DMS114 treated with DMSO at 0.1 percent for 48 hours (cell line): ENCODE data around the gene RNASEH1.
"Not testable (repeated sequence)": the region's sequence is repeated elsewhere in the genome, so short reads cannot be mapped to it uniquely, and the experiment has no call there.

Experiments
- DNase-seq: peaks from one replicate; lab custom pipeline; 2025; ENCODE audit not compliant: unreplicated experiment; lab: John Stamatoyannopoulos, UW

The RNASEH1 gene

GRCh38 chr2:3522961-3523421 is 35.1 kb downstream of the RNASEH1 start:
- DNase-seq, result no peak

- DNase-seq, result no peak
Measured at GRCh38 chr2:3520591-3520990, 37.5 kb downstream of the RNASEH1 start.

- peak; percentile 36 for DNase-seq
Measured at GRCh38 chr2:3519255-3520205, 38.6 kb downstream of the RNASEH1 start, which contains the start of gene ADI1. TSS of gene ADI1 (minus strand) at chr2:3519531. CDS start at chr2:3519487, 44 bp downstream.

- peak; percentile 88 for DNase-seq
Measured at GRCh38 chr2:3518496-3519254, 39.5 kb downstream of the RNASEH1 start.

- DNase-seq, result no peak
Measured at GRCh38 chr2:3517948-3518495, 40.1 kb downstream of the RNASEH1 start.

- no peak for DNase-seq
Measured at GRCh38 chr2:3516831-3517230, 41.3 kb downstream of the RNASEH1 start.

GRCh38 chr2:3515438-3515837 is 42.7 kb downstream of the RNASEH1 start:
- DNase-seq, result not testable (repeated sequence)

GRCh38 chr2:3513026-3513810 is 44.9 kb downstream of the RNASEH1 start:
- DNase-seq, result no peak

- no peak for DNase-seq
Measured at GRCh38 chr2:3512086-3512485, 46.0 kb downstream of the RNASEH1 start.

- DNase-seq, result no peak
Measured at GRCh38 chr2:3505771-3506170, 52.4 kb downstream of the RNASEH1 start.

- no peak for DNase-seq
Measured at GRCh38 chr2:3504741-3505140, 53.4 kb downstream of the RNASEH1 start.

- DNase-seq, result no peak
Measured at GRCh38 chr2:3503483-3503882, 54.6 kb downstream of the RNASEH1 start.

GRCh38 chr2:3503046-3503445 is 55.1 kb downstream of the RNASEH1 start:
- DNase-seq, result no peak

GRCh38 chr2:3500326-3500899 is 57.7 kb downstream of the RNASEH1 start:
- no peak for DNase-seq

GRCh38 chr2:3498783-3499394 is 59.2 kb downstream of the RNASEH1 start:
- DNase-seq, result no peak

- not testable (repeated sequence) for DNase-seq
Measured at GRCh38 chr2:3496708-3497080, 61.4 kb downstream of the RNASEH1 start.
